ENCODE measurements around the gene PTTG2.

PTTG2 gene

DNA sequence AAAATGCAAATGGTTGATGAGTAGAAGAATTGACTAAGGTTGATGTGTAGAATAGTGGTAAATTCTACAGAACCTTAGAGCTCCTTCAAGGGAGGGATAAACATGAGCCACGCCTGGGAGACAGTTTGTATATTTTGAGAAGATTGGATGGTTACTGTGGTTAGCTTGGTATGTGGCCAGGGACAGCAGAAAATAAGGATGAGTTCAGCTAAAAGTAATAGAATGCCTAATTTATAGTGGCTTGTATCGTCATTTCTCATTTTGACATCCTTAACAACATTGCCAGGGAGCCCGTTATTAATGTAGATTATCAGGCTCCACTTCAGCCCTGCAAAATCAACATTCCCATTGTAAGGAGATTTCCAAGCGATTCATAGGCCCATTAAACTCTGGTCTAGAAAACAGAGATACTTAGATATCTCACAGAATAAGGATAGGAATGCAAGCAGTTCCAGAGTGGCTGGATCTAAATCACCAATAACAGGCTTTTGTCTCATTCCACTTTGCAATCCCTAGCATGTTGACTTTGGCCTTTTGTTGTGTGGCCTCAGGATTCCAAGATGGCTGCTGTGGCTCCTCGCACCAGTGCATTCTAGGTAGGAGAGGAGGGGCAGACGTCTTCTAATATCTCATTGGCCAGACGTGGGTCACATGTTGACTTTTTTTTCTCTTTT is 6.4 kb upstream of the PTTG2 start:
- no peak overlapping the region for H3K4me3 ChIP-seq (ENCODE audit: control insufficient read depth, low read depth, low read length)
- TF ChIP-seq CTCF (IDR thresholded peaks at IDR 0.05; ENCODE audit: control insufficient read depth, insufficient read depth, low read depth, low read length, missing control alignments) = no peak
- DNase-seq (ENCODE audit: low read depth) = no peak

DNA sequence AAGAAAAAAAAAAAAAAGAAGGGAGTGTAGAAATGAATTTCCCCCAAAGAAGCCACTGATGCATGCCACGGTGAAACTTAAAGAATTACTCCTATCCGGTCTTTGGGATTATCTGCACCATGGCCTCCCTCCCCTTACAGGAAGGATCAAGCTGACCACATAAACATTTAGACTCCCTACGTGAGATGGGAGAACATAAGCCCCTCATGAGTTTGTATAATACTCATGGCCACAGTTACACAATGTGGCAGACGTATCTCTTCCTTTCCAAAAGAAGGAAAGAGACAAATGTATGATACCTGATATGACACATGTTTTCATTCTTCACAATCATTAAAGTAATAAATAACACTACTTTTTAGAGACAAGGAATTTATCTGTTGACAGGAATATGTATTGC is 3.3 kb upstream of the PTTG2 start:
- DNase-seq (ENCODE audit: low read depth) = no peak
- TF ChIP-seq CTCF (IDR thresholded peaks at IDR 0.05; ENCODE audit: control insufficient read depth, insufficient read depth, low read depth, low read length, missing control alignments) = no peak
- no peak overlapping the region for H3K4me3 ChIP-seq (ENCODE audit: control insufficient read depth, low read depth, low read length)

DNA sequence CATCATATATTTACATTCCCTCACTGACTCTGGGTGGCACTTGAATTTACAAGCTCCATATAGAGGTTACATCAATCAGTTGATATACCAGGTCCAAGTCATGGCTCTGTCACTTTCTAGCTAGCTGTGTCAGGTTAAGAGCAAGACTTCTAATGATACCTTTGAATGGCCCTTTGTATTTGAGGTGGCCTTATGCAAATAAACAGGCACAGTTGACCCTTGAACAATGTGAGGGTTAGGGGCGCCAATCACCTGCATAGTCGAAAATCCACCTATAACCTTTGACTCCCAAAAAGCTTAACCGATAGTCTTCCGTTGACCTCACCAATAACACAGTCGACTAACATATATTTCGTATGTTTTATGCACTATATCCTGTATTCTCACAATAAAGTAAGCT is 1.3 kb upstream of the PTTG2 start:
- no peak for DNase-seq (ENCODE audit: low read depth)
- H3K4me3 ChIP-seq (ENCODE audit: control insufficient read depth, low read depth, low read length) = no peak overlapping the region
- no peak for TF ChIP-seq CTCF (IDR thresholded peaks at IDR 0.05; ENCODE audit: control insufficient read depth, insufficient read depth, low read depth, low read length, missing control alignments)

- no peak overlapping the region for H3K4me3 ChIP-seq (ENCODE audit: control insufficient read depth, low read depth, low read length)
- no peak for DNase-seq (ENCODE audit: low read depth)
- no peak for TF ChIP-seq CTCF (IDR thresholded peaks at IDR 0.05; ENCODE audit: control insufficient read depth, insufficient read depth, low read depth, low read length, missing control alignments)
Measured at GRCh38 chr4:37960679-37961450, 667 bp downstream of the PTTG2 start.

GRCh38 chr4:37964734-37965457 is 4.7 kb downstream of the PTTG2 start:
- no peak overlapping the region for H3K4me3 ChIP-seq (ENCODE audit: control insufficient read depth, low read depth, low read length)
- no peak for DNase-seq (ENCODE audit: low read depth)
- TF ChIP-seq CTCF (IDR thresholded peaks at IDR 0.05; ENCODE audit: control insufficient read depth, insufficient read depth, low read depth, low read length, missing control alignments) = no peak

GRCh38 chr4:37966044-37966443 is 5.8 kb downstream of the PTTG2 start:
- no peak overlapping the region for H3K4me3 ChIP-seq (ENCODE audit: control insufficient read depth, low read depth, low read length)
- TF ChIP-seq CTCF (IDR thresholded peaks at IDR 0.05; ENCODE audit: control insufficient read depth, insufficient read depth, low read depth, low read length, missing control alignments) = no peak
- DNase-seq (ENCODE audit: low read depth) = no peak

Measured in AG09309 (cell line).